Gastrocnemius medialis (tissue), 4 donors: ENCODE data around the gene STUB1. TPM values are rescaled to one million over a fixed set of nuclear protein-coding genes. Genes with fewer than 3 reads are reported as not detected.

Experiments
- ATAC-seq, 2 donors: fragments of 150-250 bp; one replicate each; pipeline ENCODE4 v1.9.1; 2016
- DNase-seq, 2 donors: peaks; one replicate each; pipeline ENCODE4 v3.0.0-alpha.2; 2019
- H3K27ac ChIP-seq, 4 donors: fragments of 200-600 bp; sonication (generic); 1 replicate in 1 of 4; 2 replicates in 3 of 4; pipeline ENCODE4 v1.5.1; 2016 to 2018; ENCODE audit warnings: mild to moderate bottlenecking in 2 of 4, moderate library complexity in 1 of 4
- H3K27me3 ChIP-seq, 3 donors: fragments of 200-600 bp; sonication (generic) in 2 of 3; 1 replicate in 1 of 3; 2 replicates in 2 of 3; pipeline versions ENCODE4 v1.5.1 to v1.6.0; 2016 to 2019; ENCODE audit warnings: mild to moderate bottlenecking in 1 of 3, moderate library complexity in 1 of 3
- H3K36me3 ChIP-seq, 2 donors: fragments of 200-600 bp; sonication (generic) in 1 of 2; one replicate each; pipeline ENCODE4 v1.5.1; 2017 to 2018
- H3K4me1 ChIP-seq, 2 donors: fragments of 200-600 bp; sonication (generic) in 1 of 2; one replicate each; pipeline ENCODE4 v1.5.1; 2016 to 2017; ENCODE audit warnings: mild to moderate bottlenecking in 2 of 2
- H3K4me3 ChIP-seq, 4 donors: fragments of 200-600 bp; sonication (generic) in 3 of 4; 1 replicate in 1 of 4; 2 replicates in 3 of 4; pipeline ENCODE4 v1.5.1; 2016 to 2019; ENCODE audit warnings: mild to moderate bottlenecking in 2 of 4
- H3K9me3 ChIP-seq, 3 donors: fragments of 200-600 bp; sonication (generic) in 2 of 3; 1 replicate in 1 of 3; 2 replicates in 2 of 3; pipeline ENCODE4 v1.5.1; 2016 to 2019
- CTCF ChIP-seq, 5 experiments: fragments of 450-650 bp in 3 of 5; fragments of 200-600 bp in 2 of 5; sonication (generic) in 2 of 5; IDR thresholded peaks in 4 of 5; conservative IDR thresholded peaks in 1 of 5; 1 replicate in 4 of 5; 2 replicates in 1 of 5; pipeline ENCODE4 v1.5.1; 2016 to 2019; ENCODE audit warnings: antibody characterized with exemption in 5 of 5, mild to moderate bottlenecking in 3 of 5, moderate library complexity in 3 of 5
- POLR2A ChIP-seq, 2 donors: fragments of 450-650 bp; IDR thresholded peaks; one replicate each; pipeline ENCODE4 v1.6.1; 2017; ENCODE audit warnings: antibody characterized with exemption in 2 of 2, mild to moderate bottlenecking in 2 of 2, moderate library complexity in 2 of 2
- in situ Hi-C, 4 donors: fragments of 200-750 bp; cut with MboI; loops; one replicate each; pipeline versions ENCODE4 v1.15.0 to v1.8.0; 2017; ENCODE audit warnings: low sequenced_read_pairs in 4 of 4
- intact Hi-C: fragments of 100-400 bp; cut with DNase I; formaldehyde crosslinking; loops from one replicate; pipeline ENCODE4 v1.15.1; 2023; ENCODE audit warnings: low total_unique reads
- total RNA-seq, 4 donors: library from RNA; depleted of rRNA; stranded (reverse); fragments of >200 nt; gene quantifications; one replicate each; pipeline versions ENCODE4 v1.1.0 to v1.2.3, GENCODE V29; 2016

The STUB1 gene
- total RNA-seq = 100 to 1,000 TPM; 144 to 229 (median 204) TPM

GRCh38 chr16:679814-680624, at the start of gene STUB1:
Gene STUB1 (plus strand): TSS chr16:680410. CDS start chr16:680526, 116 bp downstream.
- Histone ChIP-seq H3K4me1 (peaks cover 26 to 47% of the 10 kb centered on the region in 2 donors), H3K9me3 (no peaks in the 10 kb centered on the region)

GRCh38 chr16:630815-631405, 49.3 kb upstream of the STUB1 start, which contains the start of gene WFIKKN1:
Gene WFIKKN1 (plus strand): TSS chr16:630985. CDS start chr16:631254, 269 bp downstream.
- H3K27ac ChIP-seq = peak within 1 kb of the TSS in 3 of 4 donors; percentile 7 to 36 (median 27)
- intact Hi-C loops = no loop called here

More at GRCh38 chr16:679814-680624, at the start of gene STUB1:
- DNase-seq (peak; percentile 80 to 84), ATAC-seq (peak; percentile 67 to 74)
- Histone ChIP-seq H3K36me3 (peaks cover 0 to 21% of the 10 kb centered on the region in 2 donors), H3K4me3 (peak within 1 kb of the TSS; percentile 65 to 88 (median 79)), H3K27ac (peak within 1 kb of the TSS; percentile 89 to 100 (median 98)), H3K27me3 (no peaks in the 10 kb centered on the region)
- intact Hi-C loops = loop anchor here (10.0 kb wide), 1 partner anchor 625 kb away; the partner anchor contains the start of gene UBE2I
- TF ChIP-seq POLR2A (IDR thresholded peaks at IDR 0.05) (peak; percentile 87 to 91), CTCF (IDR thresholded peaks at IDR 0.05 in 4 of 5, conservative IDR thresholded peaks at IDR 0.05 in 1 of 5) (peak in 1 of 5 experiments; percentile 17)
- in situ Hi-C loops = no loop called here

GRCh38 chr16:631808-632358, 48.3 kb upstream of the STUB1 start:
- intact Hi-C loops (no loop called here), in situ Hi-C loops (no loop called here)
- ATAC-seq (no peak), DNase-seq (no peak)
- Histone ChIP-seq H3K9me3 (no peaks in the 10 kb centered on the region), H3K4me3 (no peak overlapping the region), H3K27me3 (no peaks in the 10 kb centered on the region), H3K4me1 (peaks cover 16 to 22% of the 10 kb centered on the region in 2 donors), H3K27ac (no peak overlapping the region), H3K36me3 (peaks cover 0 to 8% of the 10 kb centered on the region in 2 donors)
- TF ChIP-seq CTCF (IDR thresholded peaks at IDR 0.05 in 4 of 5, conservative IDR thresholded peaks at IDR 0.05 in 1 of 5) = no peak
- TF ChIP-seq POLR2A (IDR thresholded peaks at IDR 0.05) = no peak

More at GRCh38 chr16:630815-631405, 49.3 kb upstream of the STUB1 start, which contains the start of gene WFIKKN1:
- Histone ChIP-seq H3K4me3 (no peak within 1 kb of the TSS), H3K27me3 (no peaks in the 10 kb centered on the region), H3K36me3 (peaks cover 0 to 14% of the 10 kb centered on the region in 2 donors), H3K4me1 (peaks cover 16 to 21% of the 10 kb centered on the region in 2 donors), H3K9me3 (no peaks in the 10 kb centered on the region)
- TF ChIP-seq CTCF (IDR thresholded peaks at IDR 0.05 in 4 of 5, conservative IDR thresholded peaks at IDR 0.05 in 1 of 5) = no peak
- TF ChIP-seq POLR2A (IDR thresholded peaks at IDR 0.05) = no peak
- ATAC-seq = no peak
- DNase-seq = no peak
- in situ Hi-C loops = no loop called here

- no peaks in the 10 kb centered on the region for H3K9me3 ChIP-seq
- peaks cover 20 to 22% of the 10 kb centered on the region in 2 donors for H3K4me1 ChIP-seq
- in situ Hi-C loops = no loop called here
- DNase-seq (no peak), ATAC-seq (no peak)
- intact Hi-C loops = no loop called here
- H3K27me3 ChIP-seq = no peaks in the 10 kb centered on the region
- no peak overlapping the region for H3K27ac ChIP-seq
- H3K4me3 ChIP-seq = no peak overlapping the region
- TF ChIP-seq CTCF (IDR thresholded peaks at IDR 0.05 in 4 of 5, conservative IDR thresholded peaks at IDR 0.05 in 1 of 5) (no peak), POLR2A (IDR thresholded peaks at IDR 0.05) (no peak)
- H3K36me3 ChIP-seq = peaks cover 0 to 8% of the 10 kb centered on the region in 2 donors
These were observed 47.5 kb upstream of the STUB1 start for GRCh38 chr16:632486-633335.
